ENCODE results near the gene SCN4A. TPM values are rescaled to one million over a fixed set of nuclear protein-coding genes. Genes with fewer than 3 reads are reported as not detected.
A peak's percentile ranks its signal among the peaks of the same experiment; 100 is the strongest.

The SCN4A gene
- total and polyA plus RNA-seq, 2 of the 13 experiments (the other 11 are each of a cell fraction or from before 2014, with no cell fraction given): 0.02 to 0.03 TPM

- peak; percentile 70 for TF ChIP-seq ZFP91 (CRISPR knock-in tag; IDR thresholded peaks at IDR 0.05; ENCODE audit: borderline replicate concordance)
- no peak for TF ChIP-seq ZNF563 (CRISPR knock-in tag; IDR thresholded peaks at IDR 0.05)
- 0 out of 2 replicates have a peak, but pooled peaks have one; percentile 22 for TF ChIP-seq HMG20B (CRISPR knock-in tag; conservative IDR thresholded peaks at IDR 0.05)
- peak; percentile 45; the same call in 1 of the 2 replicates for TF ChIP-seq RCOR2 (CRISPR knock-in tag; IDR thresholded peaks at IDR 0.05)
- TF ChIP-seq HOXA9 (CRISPR knock-in tag; IDR thresholded peaks at IDR 0.05; ENCODE audit: borderline replicate concordance): no peak
- no peak for TF ChIP-seq ZNF354B (CRISPR knock-in tag; IDR thresholded peaks at IDR 0.05)
- no peak for TF ChIP-seq CENPBD1 (CRISPR knock-in tag; IDR thresholded peaks at IDR 0.05; ENCODE audit: borderline replicate concordance, low read depth)
- no peak for TF ChIP-seq ZNF367 (CRISPR knock-in tag; IDR thresholded peaks at IDR 0.05; ENCODE audit: borderline replicate concordance)
- no peak for TF ChIP-seq SOX6 (IDR thresholded peaks at IDR 0.05)
- TF ChIP-seq SOX6 (CRISPR knock-in tag; IDR thresholded peaks at IDR 0.05): 0 out of 2 replicates have a peak, but pooled peaks have one; percentile 11
- 0 out of 2 replicates have a peak, but pooled peaks have one; percentile 38 for TF ChIP-seq POGZ (CRISPR knock-in tag; IDR thresholded peaks at IDR 0.05)
- TF ChIP-seq SP4 (CRISPR knock-in tag; IDR thresholded peaks at IDR 0.05): peak; percentile 16; the same call in 1 of the 2 replicates
- TF ChIP-seq CTCF (CRISPR knock-in tag; IDR thresholded peaks at IDR 0.05): peak; percentile 39; the same call in 1 of the 2 replicates
- TF ChIP-seq HNRNPL (IDR thresholded peaks at IDR 0.05; ENCODE audit: low read depth, low read length): peak; percentile 71; the same call in 1 of the 2 replicates
- no peak for TF ChIP-seq FOXA1 (IDR thresholded peaks at IDR 0.05)
- peak; percentile 47 for TF ChIP-seq FOXA1 (CRISPR knock-in tag; IDR thresholded peaks at IDR 0.05)
- peak; percentile 31; the same call in 1 of the 2 replicates for TF ChIP-seq ZNF614 (CRISPR knock-in tag; IDR thresholded peaks at IDR 0.05; ENCODE audit: borderline replicate concordance)
- peak; percentile 52; the same call in 1 of the 2 replicates for TF ChIP-seq SALL1 (CRISPR knock-in tag; IDR thresholded peaks at IDR 0.05)
Observed at GRCh38 chr17:64005734-64006167, 33.0 kb upstream of the SCN4A start (continued).

Measured in HepG2 (cell line).